ENCODE results near the gene PGD. TPM values are rescaled to one million over a fixed set of nuclear protein-coding genes. Genes with fewer than 3 reads are reported as not detected.
"Not testable (repeated sequence)": the region's sequence is repeated elsewhere in the genome, so short reads cannot be mapped to it uniquely, and the experiment has no call there.

The PGD gene
- total and polyA plus RNA-seq, 2 experiments from 2014 or later: 174 to 305 TPM

DNA sequence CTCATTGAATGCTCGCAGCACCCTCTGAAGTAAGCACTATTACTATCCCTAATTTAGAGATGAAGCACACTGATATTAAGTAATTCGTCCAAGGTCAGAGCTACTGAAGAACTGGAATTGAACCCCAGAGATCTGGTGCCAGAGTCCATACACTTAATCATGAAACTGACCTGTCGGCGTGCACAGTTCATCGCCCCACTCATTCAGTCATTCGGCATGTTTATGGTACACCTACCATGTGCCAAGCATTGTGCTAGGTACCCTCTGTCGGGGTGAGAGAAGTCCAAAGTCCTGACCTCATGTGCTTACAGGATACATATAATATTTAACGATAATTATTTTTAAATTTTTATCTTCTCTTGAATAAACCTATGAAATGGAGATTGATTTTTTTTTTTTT lies 25.8 kb downstream of the PGD start (continued):
- TF ChIP-seq ZNF462 (CRISPR knock-in tag; IDR thresholded peaks at IDR 0.05) (no peak), STAT1 (IDR thresholded peaks at IDR 0.05; ENCODE audit: unreplicated experiment) (no peak), NANOG (IDR thresholded peaks at IDR 0.05; ENCODE audit: borderline replicate concordance) (no peak), POLR2AphosphoS5 (IDR thresholded peaks at IDR 0.05; ENCODE audit: low read depth) (no peak), EZH2 (IDR thresholded peaks at IDR 0.05; ENCODE audit: low read depth, unreplicated experiment) (no peak), JUNB (IDR thresholded peaks at IDR 0.05; ENCODE audit: unreplicated experiment) (no peak), ZNF114 (CRISPR knock-in tag; IDR thresholded peaks at IDR 0.05) (no peak)
- TF ChIP-seq, protein P1, sequence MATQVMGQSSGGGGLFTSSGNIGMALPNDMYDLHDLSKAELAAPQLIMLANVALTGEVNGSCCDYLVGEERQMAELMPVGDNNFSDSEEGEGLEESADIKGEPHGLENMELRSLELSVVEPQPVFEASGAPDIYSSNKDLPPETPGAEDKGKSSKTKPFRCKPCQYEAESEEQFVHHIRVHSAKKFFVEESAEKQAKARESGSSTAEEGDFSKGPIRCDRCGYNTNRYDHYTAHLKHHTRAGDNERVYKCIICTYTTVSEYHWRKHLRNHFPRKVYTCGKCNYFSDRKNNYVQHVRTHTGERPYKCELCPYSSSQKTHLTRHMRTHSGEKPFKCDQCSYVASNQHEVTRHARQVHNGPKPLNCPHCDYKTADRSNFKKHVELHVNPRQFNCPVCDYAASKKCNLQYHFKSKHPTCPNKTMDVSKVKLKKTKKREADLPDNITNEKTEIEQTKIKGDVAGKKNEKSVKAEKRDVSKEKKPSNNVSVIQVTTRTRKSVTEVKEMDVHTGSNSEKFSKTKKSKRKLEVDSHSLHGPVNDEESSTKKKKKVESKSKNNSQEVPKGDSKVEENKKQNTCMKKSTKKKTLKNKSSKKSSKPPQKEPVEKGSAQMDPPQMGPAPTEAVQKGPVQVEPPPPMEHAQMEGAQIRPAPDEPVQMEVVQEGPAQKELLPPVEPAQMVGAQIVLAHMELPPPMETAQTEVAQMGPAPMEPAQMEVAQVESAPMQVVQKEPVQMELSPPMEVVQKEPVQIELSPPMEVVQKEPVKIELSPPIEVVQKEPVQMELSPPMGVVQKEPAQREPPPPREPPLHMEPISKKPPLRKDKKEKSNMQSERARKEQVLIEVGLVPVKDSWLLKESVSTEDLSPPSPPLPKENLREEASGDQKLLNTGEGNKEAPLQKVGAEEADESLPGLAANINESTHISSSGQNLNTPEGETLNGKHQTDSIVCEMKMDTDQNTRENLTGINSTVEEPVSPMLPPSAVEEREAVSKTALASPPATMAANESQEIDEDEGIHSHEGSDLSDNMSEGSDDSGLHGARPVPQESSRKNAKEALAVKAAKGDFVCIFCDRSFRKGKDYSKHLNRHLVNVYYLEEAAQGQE (IDR thresholded peaks at IDR 0.05; ENCODE audit: unreplicated experiment): no peak

GRCh38 chr1:10425826-10426534 lies 27.1 kb downstream of the PGD start:
- H3K9me3 Mint-ChIP-seq; H3K4me3 Mint-ChIP-seq; H3K27me3 ChIP-seq (ENCODE audit: insufficient read depth); H3K9me2 ChIP-seq (ENCODE audit: insufficient read depth); H4K20me1 ChIP-seq (replicated peaks; ENCODE audit: insufficient read depth); H3K79me2 ChIP-seq (replicated peaks; ENCODE audit: insufficient read depth); H3K4me3 ChIP-seq; H3K4me2 ChIP-seq; H3K4me1 ChIP-seq (ENCODE audit: insufficient read depth); H2AFZ ChIP-seq; ATAC-seq; H3K36me3 ChIP-seq (ENCODE audit: insufficient read depth); DNase-seq (ENCODE audit: low spot score): not testable (repeated sequence)
- peak overlapping the region; percentile 89 for H3K27ac Mint-ChIP-seq
- H3K4me1 Mint-ChIP-seq: peaks cover 11% of the 10 kb centered on the region
- H3K27me3 Mint-ChIP-seq (ENCODE audit: insufficient read depth, low read depth, poor library complexity): peaks cover 12% of the 10 kb centered on the region
- peaks cover 13% of the 10 kb centered on the region for H3K36me3 Mint-ChIP-seq (ENCODE audit: low read depth)
- 0 out of 2 replicates have a peak overlapping the region, but pooled peaks have one; percentile 45 for H3K27ac ChIP-seq (ENCODE audit: low read depth)
- H3F3A ChIP-seq (replicated peaks; ENCODE audit: low read depth): peaks cover 14% of the 10 kb centered on the region

DNA sequence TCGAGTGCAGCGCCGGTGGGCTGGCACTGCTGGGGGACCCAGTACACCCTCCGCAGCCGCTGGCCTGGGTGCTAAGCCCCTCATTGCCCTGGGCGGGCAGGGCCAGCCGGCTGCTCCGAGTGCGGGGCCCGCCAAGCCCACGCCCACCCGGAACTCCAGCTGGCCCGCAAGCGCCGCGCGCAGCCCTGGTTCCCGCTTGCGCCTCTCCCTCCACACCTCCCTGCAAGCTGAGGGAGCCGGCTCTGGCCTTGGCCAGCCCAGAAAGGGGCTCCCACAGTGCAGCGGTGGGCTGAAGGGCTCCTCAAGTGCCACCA lies 27.6 kb downstream of the PGD start:
- not testable (repeated sequence) for H3K36me3 ChIP-seq (ENCODE audit: insufficient read depth); H3K9me3 Mint-ChIP-seq; DNase-seq (ENCODE audit: low spot score); H3K9me2 ChIP-seq (ENCODE audit: insufficient read depth); H3K4me2 ChIP-seq; H2AFZ ChIP-seq; H3K79me2 ChIP-seq (replicated peaks; ENCODE audit: insufficient read depth); H3K27me3 ChIP-seq (ENCODE audit: insufficient read depth); H3K36me3 Mint-ChIP-seq (ENCODE audit: low read depth); H3K27ac Mint-ChIP-seq; ATAC-seq; H3K4me1 ChIP-seq (ENCODE audit: insufficient read depth); H3K27ac ChIP-seq (ENCODE audit: low read depth); H4K20me1 ChIP-seq (replicated peaks; ENCODE audit: insufficient read depth); H3K4me3 Mint-ChIP-seq; H3K4me3 ChIP-seq
- peaks cover 16% of the 10 kb centered on the region for H3K4me1 Mint-ChIP-seq
- peaks cover 15% of the 10 kb centered on the region for H3F3A ChIP-seq (replicated peaks; ENCODE audit: low read depth)
- peaks cover 14% of the 10 kb centered on the region for H3K27me3 Mint-ChIP-seq (ENCODE audit: insufficient read depth, low read depth, poor library complexity)

Measured in GM23338 (cell line).